IMR-90 (cell line): ENCODE data around the gene ASAP2. TPM values are rescaled to one million over a fixed set of nuclear protein-coding genes. Genes with fewer than 3 reads are reported as not detected.

Experiments
- ATAC-seq: fragments of 200-7000 bp; cut with Tn5 transposase; 2 replicates; pipeline ENCODE4 v1.9.1; 2020; ENCODE audit warnings: low read depth, mild to moderate bottlenecking, moderate library complexity
- BruUV-seq: library from RNA; stranded (reverse); fragments of 400-500 nt; replicated peaks from 2 replicates; lab custom pipeline; 2021; lab: Mats Ljungman, UMichigan
- CTCF ChIA-PET: fragments of 300-600 bp; formaldehyde crosslinking; extraction: SDS; loops from one replicate; lab custom pipeline; 2021; ENCODE audit warnings: antibody characterized with exemption; lab: Yijun Ruan, JAX
- POLR2A ChIA-PET: fragments of 300-600 bp; sonication (Branson Sonifier 250); formaldehyde crosslinking; loops from one replicate; lab custom pipeline; 2022; ENCODE audit warnings: antibody characterized with exemption; ENCODE audit not compliant: unreplicated experiment; lab: Charles Lee
- DNase-seq: peaks from one replicate; pipeline ENCODE4 v3.0.0; 2013
- H2AFZ ChIP-seq: replicated peaks from 2 replicates; pipeline ENCODE3; 2013; ENCODE audit warnings: low read length, mild to moderate bottlenecking; ENCODE audit not compliant: poor library complexity
- H2AK5ac ChIP-seq: 2 replicates; pipeline ENCODE4 v1.6.1; 2013; ENCODE audit warnings: low read depth, low read length, inconsistent platforms
- H2AK9ac ChIP-seq: replicated peaks from 2 replicates; pipeline ENCODE3; 2013; ENCODE audit warnings: mild to moderate bottlenecking, low read depth, low read length, moderate library complexity; ENCODE audit not compliant: poor library complexity
- H2BK120ac ChIP-seq: 2 replicates; pipeline ENCODE4 v1.6.1; 2013; ENCODE audit warnings: low read depth, low read length, inconsistent platforms
- H2BK15ac ChIP-seq: 3 replicates; pipeline ENCODE4 v1.6.1; 2013; ENCODE audit warnings: low read depth, low read length, inconsistent platforms
- H2BK20ac ChIP-seq: 2 replicates; pipeline ENCODE4 v1.6.1; 2013; ENCODE audit warnings: low read depth, mild to moderate bottlenecking, inconsistent platforms, low read length, moderate library complexity
- H2BK5ac ChIP-seq: 2 replicates; pipeline ENCODE4 v1.6.1; 2013; ENCODE audit warnings: mild to moderate bottlenecking, low read depth, low read length, inconsistent platforms; ENCODE audit not compliant: poor library complexity, severe bottlenecking
- H3K14ac ChIP-seq: replicated peaks from 2 replicates; pipeline ENCODE4 v1.6.1; 2013; ENCODE audit warnings: low read depth, low read length, inconsistent platforms
- H3K18ac ChIP-seq: 2 replicates; pipeline ENCODE4 v1.6.1; 2013; ENCODE audit warnings: low read depth, low read length, control low read depth
- H3K23ac ChIP-seq: 2 replicates; pipeline ENCODE4 v1.6.1; 2013; ENCODE audit warnings: low read depth, low read length, inconsistent platforms
- H3K27ac ChIP-seq: 2 replicates; pipeline ENCODE4 v1.5.1; 2013; ENCODE audit warnings: mild to moderate bottlenecking, control low read depth, low read length; ENCODE audit not compliant: insufficient read depth
- H3K27me3 ChIP-seq: 2 replicates; pipeline ENCODE4 v1.6.1; 2013; ENCODE audit warnings: low read length; ENCODE audit not compliant: control insufficient read depth, insufficient read depth
- H3K36me3 ChIP-seq: 2 replicates; pipeline ENCODE4 v1.6.1; 2013; ENCODE audit warnings: low read length, mixed read lengths; ENCODE audit not compliant: control insufficient read depth, insufficient read depth
- H3K4ac ChIP-seq: 2 replicates; pipeline ENCODE4 v1.6.1; 2013; ENCODE audit warnings: low read depth, low read length, inconsistent platforms
- H3K4me1 ChIP-seq: 2 replicates; pipeline ENCODE4 v1.6.1; 2013; ENCODE audit warnings: low read length, mixed read lengths; ENCODE audit not compliant: control insufficient read depth, insufficient read depth
- H3K4me2 ChIP-seq: 2 replicates; pipeline ENCODE4 v1.6.1; 2013; ENCODE audit warnings: low read depth, mild to moderate bottlenecking, control low read depth, low read length, moderate library complexity
- H3K4me3 ChIP-seq: 2 replicates; pipeline ENCODE4 v1.5.1; 2013; ENCODE audit warnings: low read depth, mild to moderate bottlenecking, control low read depth, low read length, moderate library complexity; ENCODE audit not compliant: insufficient read depth
- H3K56ac ChIP-seq: 2 replicates; pipeline ENCODE4 v1.6.1; 2013; ENCODE audit warnings: low read length, inconsistent platforms; ENCODE audit not compliant: insufficient read depth; ENCODE audit errors: extremely low read depth
- H3K79me1 ChIP-seq, 2 experiments: 2 replicates each; pipeline ENCODE4 v1.6.1; 2013; ENCODE audit warnings: low read length in 2 of 2, inconsistent platforms in 1 of 2, low read depth in 1 of 2
- H3K9ac ChIP-seq: 2 replicates; pipeline ENCODE4 v1.6.1; 2013; ENCODE audit warnings: low read depth, low read length, control low read depth
- H3K9me1 ChIP-seq: 2 replicates; pipeline ENCODE4 v1.6.1; 2013; ENCODE audit warnings: low read length, inconsistent platforms; ENCODE audit not compliant: insufficient read depth
- H3K9me3 ChIP-seq: 2 replicates; pipeline ENCODE4 v1.6.1; 2013; ENCODE audit warnings: low read length; ENCODE audit not compliant: control insufficient read depth, insufficient read depth
- H4K20me1 ChIP-seq: 2 replicates; pipeline ENCODE4 v1.6.1; 2013; ENCODE audit warnings: low read length, inconsistent platforms; ENCODE audit not compliant: insufficient read depth
- H4K5ac ChIP-seq: 2 replicates; pipeline ENCODE4 v1.6.1; 2013; ENCODE audit warnings: mild to moderate bottlenecking, low read depth, low read length, control low read depth
- H4K8ac ChIP-seq, 2 experiments: 2 replicates each; pipeline ENCODE4 v1.6.1; 2013; ENCODE audit warnings: low read depth in 2 of 2, low read length in 2 of 2, control low read depth in 1 of 2, inconsistent platforms in 1 of 2
- H4K91ac ChIP-seq: 2 replicates; pipeline ENCODE4 v1.6.1; 2013; ENCODE audit warnings: low read depth, low read length, inconsistent platforms; ENCODE audit not compliant: insufficient read depth
- BHLHE40 ChIP-seq: fragments of 150-350 bp; IDR thresholded peaks from 2 replicates; pipeline ENCODE4 v1.6.1; 2016; ENCODE audit warnings: mild to moderate bottlenecking, low read depth, low read length
- CEBPB ChIP-seq: IDR thresholded peaks from 2 replicates; pipeline ENCODE4 v1.6.1; 2012; ENCODE audit warnings: low read depth, low read length, improper control_type of control experiment
- MAZ ChIP-seq: IDR thresholded peaks from 2 replicates; pipeline ENCODE4 v1.6.1; 2012; ENCODE audit warnings: low read depth, mild to moderate bottlenecking, low read length, improper control_type of control experiment, moderate library complexity, borderline replicate concordance
- RAD21 ChIP-seq: IDR thresholded peaks from 2 replicates; pipeline ENCODE4 v1.6.1; 2012; ENCODE audit warnings: low read length, improper control_type of control experiment
- RFX5 ChIP-seq: IDR thresholded peaks from 2 replicates; pipeline ENCODE4 v1.8.0; 2012; ENCODE audit warnings: low read depth, mild to moderate bottlenecking, low read length, moderate library complexity
- WGBS, 2 experiments: methylation state at CpG; one replicate each; pipeline versions ENCODE4 v1.1.5 to v1.1.7; 2013; ENCODE audit warnings: missing lambda C conversion rate in 2 of 2; ENCODE audit not compliant: insufficient read length in 1 of 2; ENCODE audit errors: extremely low coverage in 2 of 2; 5-methylcytosine and 5-hydroxymethylcytosine counted together
- dilution Hi-C: fragments of 300-500 bp; cut with HindIII; formaldehyde crosslinking; loops from one replicate; pipeline ENCODE4 v1.14.3; 2018; ENCODE audit warnings: low sequenced_read_pairs; ENCODE audit not compliant: unreplicated experiment
- in situ Hi-C: fragments of 300-500 bp; cut with MboI; formaldehyde crosslinking; loops from 3 replicates; pipeline ENCODE4 v1.14.3; 2019; ENCODE audit warnings: low sequenced_read_pairs, inconsistent platforms, mixed read lengths
- intact Hi-C: fragments of 100-400 bp; cut with micrococcal nuclease; formaldehyde crosslinking; loops from 2 replicates; pipeline ENCODE4 v1.10.0; 2022
- polyA plus RNA-seq, 3 experiments: library from polyadenylated mRNA; depleted of rRNA; stranded (reverse); fragments of >200 nt; gene quantifications; 2 replicates each; pipeline ENCODE4 v1.2.3, GENCODE V29; 2012; ENCODE audit warnings: low replicate concordance in 1 of 3
- total RNA-seq: library from RNA; depleted of rRNA; stranded (reverse); fragments of >200 nt; gene quantifications from 2 replicates; pipeline ENCODE4 v1.2.3, GENCODE V29; 2012

Gene ASAP2
- total and polyA plus RNA-seq, 2 of the 4 experiments (the other 2 are of a cell fraction): 19.7 to 28.1 TPM

- no peak overlapping the region for H3K56ac ChIP-seq
- ATAC-seq: no peak
- no peak for DNase-seq
- H3K4me1 ChIP-seq: peaks cover 6% of the 10 kb centered on the region; the same call in 1 of the 2 replicates
- ChIA-PET POLR2A (no interaction called here), CTCF (no interaction called here)
- in situ Hi-C loops: no loop called here
- WGBS, 2 experiments: 95% methylated on average over 4 of the region's 11 CpGs; no CpG with 5 or more reads in 1 of the 2 experiments
- H2AK9ac ChIP-seq: no peak overlapping the region
- H4K5ac ChIP-seq: no peak overlapping the region
- no peak overlapping the region for H3K14ac ChIP-seq
- H3K79me1 ChIP-seq: peaks cover 31 to 81% of the 10 kb centered on the region in 2 experiments
- no peak overlapping the region for H3K27ac ChIP-seq
- H2BK5ac ChIP-seq: no peak overlapping the region
- peaks cover 28% of the 10 kb centered on the region for H3K9me1 ChIP-seq
- no peak overlapping the region for H3K4me2 ChIP-seq
- dilution Hi-C loops: no loop called here
- BruUV-seq: no TSS peak
- no peak overlapping the region; the same call in 1 of the 2 replicates for H2AK5ac ChIP-seq
- TF ChIP-seq MAZ (no peak), RFX5 (no peak), RAD21 (no peak), CEBPB (no peak), BHLHE40 (no peak)
- intact Hi-C loops: no loop called here
- no peaks in the 10 kb centered on the region for H3K27me3 ChIP-seq
- no peak overlapping the region for H4K8ac ChIP-seq
- H2AFZ ChIP-seq: no peak overlapping the region
- H3K4ac ChIP-seq: no peak overlapping the region
- H4K91ac ChIP-seq: no peak overlapping the region
- H3K18ac ChIP-seq: no peak overlapping the region
- peaks cover 34% of the 10 kb centered on the region for H4K20me1 ChIP-seq
- no peaks in the 10 kb centered on the region for H3K9me3 ChIP-seq
- H3K23ac ChIP-seq: no peak overlapping the region
- H2BK20ac ChIP-seq: no peak overlapping the region
- no peak overlapping the region for H2BK120ac ChIP-seq
- H3K36me3 ChIP-seq: peaks cover 2% of the 10 kb centered on the region; the same call in 1 of the 2 replicates
- H2BK15ac ChIP-seq: no peak overlapping the region
- H3K4me3 ChIP-seq: no peak overlapping the region
- H3K9ac ChIP-seq: no peak overlapping the region
Observed at GRCh38 chr2:9303528-9304225, 97.1 kb downstream of the ASAP2 start.
